ENCODE results near the gene ANO2. TPM values are rescaled to one million over a fixed set of nuclear protein-coding genes. Genes with fewer than 3 reads are reported as not detected.
A peak's percentile ranks its signal among the peaks of the same experiment; 100 is the strongest.
"Not testable (repeated sequence)": the region's sequence is repeated elsewhere in the genome, so short reads cannot be mapped to it uniquely, and the experiment has no call there.

The ANO2 gene
- total RNA-seq, 4 donors from 2014 or later, result 1.4 to 3.3 (median 2.7) TPM; not detected in 1

GRCh38 chr12:5661811-5662210 lies 283.2 kb downstream of the ANO2 start:
- in situ Hi-C loops (cut with MboI; ENCODE audit: low pct_ligation_motif_present in 1 of 4, low pct_unique_long_range_greater_than_20kb in 1 of 4, low sequenced_read_pairs in 3 of 4), result no loop called here

GRCh38 chr12:5660238-5660637 lies 284.8 kb downstream of the ANO2 start:
- Histone ChIP-seq H3K36me3 (no peaks in the 10 kb centered on the region), H3K27me3 (no peaks in the 10 kb centered on the region), H3K9me3 (no peaks in the 10 kb centered on the region), H3K4me3 (no peak overlapping the region), H3K27ac (no peak overlapping the region), H3K4me1 (peaks cover 0 to 4% (median under 1%) of the 10 kb centered on the region in 4 donors)
- 63 to 65% methylated on average over 6 of the region's 6 CpGs for WGBS, 2 donors (ENCODE audit: low coverage in 1 of 2)
- intact Hi-C loops (cut with DNase I; ENCODE audit: low total_unique reads), result no loop called here
- DNase-seq, result no peak
- TF ChIP-seq EP300 (IDR thresholded peaks at IDR 0.05; ENCODE audit: low read depth) (no peak), POLR2AphosphoS5 (IDR thresholded peaks at IDR 0.05) (no peak), POLR2A (IDR thresholded peaks at IDR 0.05) (no peak), CTCF (IDR thresholded peaks at IDR 0.05) (no peak)
- in situ Hi-C loops (cut with MboI; ENCODE audit: low pct_ligation_motif_present in 1 of 4, low pct_unique_long_range_greater_than_20kb in 1 of 4, low sequenced_read_pairs in 3 of 4), result no loop called here

More at GRCh38 chr12:5661811-5662210, 283.2 kb downstream of the ANO2 start:
- TF ChIP-seq POLR2A (IDR thresholded peaks at IDR 0.05) (no peak), POLR2AphosphoS5 (IDR thresholded peaks at IDR 0.05) (no peak), EP300 (IDR thresholded peaks at IDR 0.05; ENCODE audit: low read depth) (no peak), CTCF (IDR thresholded peaks at IDR 0.05) (no peak)
- Histone ChIP-seq H3K36me3 (no peaks in the 10 kb centered on the region), H3K9me3 (no peaks in the 10 kb centered on the region), H3K27ac (no peak overlapping the region), H3K27me3 (no peaks in the 10 kb centered on the region), H3K4me1 (no peaks in the 10 kb centered on the region), H3K4me3 (no peak overlapping the region)
- DNase-seq, result peak; percentile 25
- WGBS, 2 donors (ENCODE audit: low coverage in 1 of 2), result 83 to 100% methylated on average over 1 to 8 of the region's 8 CpGs
- intact Hi-C loops (cut with DNase I; ENCODE audit: low total_unique reads), result no loop called here

DNA sequence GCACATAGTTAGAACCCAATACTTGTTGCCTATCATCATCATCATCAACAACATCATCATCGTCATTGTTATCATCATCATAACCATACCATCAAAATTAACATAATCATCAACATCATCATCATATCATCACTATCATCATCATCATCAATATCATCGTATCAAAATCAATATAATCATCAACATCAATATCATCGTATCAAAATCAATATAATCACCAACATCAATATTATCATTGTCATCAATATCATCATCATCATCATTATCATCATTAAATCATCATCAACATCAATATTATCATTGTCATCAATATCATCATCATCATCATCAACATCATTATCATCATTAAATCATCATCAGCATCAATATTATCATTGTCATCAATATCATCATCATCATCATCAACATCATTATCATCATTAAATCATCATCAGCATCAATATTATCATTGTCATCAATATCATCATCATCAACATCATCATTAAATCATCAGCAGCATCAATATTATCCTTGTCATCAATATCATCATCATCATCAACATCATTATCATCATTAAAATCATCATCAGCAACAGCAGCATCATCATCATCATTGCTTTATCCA lies 286.6 kb downstream of the ANO2 start:
- H3K9me3 ChIP-seq; DNase-seq; H3K27me3 ChIP-seq; H3K27ac ChIP-seq; H3K36me3 ChIP-seq; H3K4me3 ChIP-seq; H3K4me1 ChIP-seq; in situ Hi-C loops (cut with MboI; ENCODE audit: low pct_ligation_motif_present in 1 of 4, low pct_unique_long_range_greater_than_20kb in 1 of 4, low sequenced_read_pairs in 3 of 4); intact Hi-C loops (cut with DNase I; ENCODE audit: low total_unique reads): not testable (repeated sequence)
- 89 to 93% methylated on average over 3 of the region's 3 CpGs for WGBS, 2 donors (ENCODE audit: low coverage in 1 of 2)

GRCh38 chr12:5656836-5657235 lies 288.2 kb downstream of the ANO2 start:
- intact Hi-C loops (cut with DNase I; ENCODE audit: low total_unique reads), result no loop called here
- in situ Hi-C loops (cut with MboI; ENCODE audit: low pct_ligation_motif_present in 1 of 4, low pct_unique_long_range_greater_than_20kb in 1 of 4, low sequenced_read_pairs in 3 of 4), result no loop called here
- no peak for TF ChIP-seq POLR2A (IDR thresholded peaks at IDR 0.05)
- no peak for TF ChIP-seq CTCF (IDR thresholded peaks at IDR 0.05)
- TF ChIP-seq POLR2AphosphoS5 (IDR thresholded peaks at IDR 0.05), result no peak
- no peak for TF ChIP-seq EP300 (IDR thresholded peaks at IDR 0.05; ENCODE audit: low read depth)

GRCh38 chr12:5655120-5655519 lies 289.9 kb downstream of the ANO2 start:
- TF ChIP-seq CTCF (IDR thresholded peaks at IDR 0.05), result no peak
- no peak for TF ChIP-seq POLR2AphosphoS5 (IDR thresholded peaks at IDR 0.05)
- TF ChIP-seq POLR2A (IDR thresholded peaks at IDR 0.05), result no peak
- no peak for TF ChIP-seq EP300 (IDR thresholded peaks at IDR 0.05; ENCODE audit: low read depth)
- Histone ChIP-seq H3K4me3 (no peak overlapping the region), H3K27ac (no peak overlapping the region), H3K4me1 (peaks cover 0 to 8% (median 3%) of the 10 kb centered on the region in 4 donors), H3K36me3 (no peaks in the 10 kb centered on the region), H3K27me3 (no peaks in the 10 kb centered on the region), H3K9me3 (no peaks in the 10 kb centered on the region)
- 47 to 60% methylated on average over 1 to 3 of the region's 3 CpGs for WGBS, 2 donors (ENCODE audit: low coverage in 1 of 2)
- in situ Hi-C loops (cut with MboI; ENCODE audit: low pct_ligation_motif_present in 1 of 4, low pct_unique_long_range_greater_than_20kb in 1 of 4, low sequenced_read_pairs in 3 of 4), result no loop called here
- intact Hi-C loops (cut with DNase I; ENCODE audit: low total_unique reads), result no loop called here
- no peak for DNase-seq

More at GRCh38 chr12:5656836-5657235, 288.2 kb downstream of the ANO2 start:
- Histone ChIP-seq H3K4me1 (peaks cover 0 to 8% (median 3%) of the 10 kb centered on the region in 4 donors), H3K27ac (no peak overlapping the region), H3K9me3 (no peaks in the 10 kb centered on the region), H3K27me3 (no peaks in the 10 kb centered on the region), H3K4me3 (no peak overlapping the region), H3K36me3 (no peaks in the 10 kb centered on the region)
- WGBS, 2 donors (ENCODE audit: low coverage in 1 of 2), result 0 to 71% methylated on average over 1 to 4 of the region's 4 CpGs
- no peak for DNase-seq

Data from transverse colon (tissue), 4 donors.